H1 (cell line): Measurements from ENCODE around the gene FHAD1. TPM values are rescaled to one million over a fixed set of nuclear protein-coding genes. Genes with fewer than 3 reads are reported as not detected.

Experiments used
- BACH1 ChIP-seq: IDR thresholded peaks from 2 replicates; pipeline ENCODE4 v1.6.1; 2012; ENCODE audit warnings: low read length, improper control_type of control experiment
- CREB1 ChIP-seq: IDR thresholded peaks from 2 replicates; pipeline ENCODE4 v1.6.1; 2012; ENCODE audit warnings: inconsistent platforms
- FOSL1 ChIP-seq: IDR thresholded peaks from 2 replicates; pipeline ENCODE4 v1.6.1; 2011; ENCODE audit warnings: mild to moderate bottlenecking, low read depth, low read length, moderate library complexity; ENCODE audit not compliant: insufficient read depth
- GTF2F1 ChIP-seq: IDR thresholded peaks from 2 replicates; pipeline ENCODE4 v1.6.1; 2012; ENCODE audit warnings: low read depth, low read length, improper control_type of control experiment, borderline replicate concordance
- MAFK ChIP-seq: IDR thresholded peaks from 2 replicates; pipeline ENCODE4 v1.6.1; 2012; ENCODE audit warnings: low read depth, mild to moderate bottlenecking, improper control_type of control experiment, low read length
- NANOG ChIP-seq: IDR thresholded peaks from 2 replicates; pipeline ENCODE4 v1.6.1; 2011; ENCODE audit warnings: low read length, low read depth, mild to moderate bottlenecking, inconsistent platforms; ENCODE audit not compliant: insufficient read depth, poor library complexity, severe bottlenecking
- SP1 ChIP-seq: IDR thresholded peaks from 2 replicates; pipeline ENCODE4 v1.6.1; 2011; ENCODE audit warnings: low read depth, low read length
- TEAD4 ChIP-seq: IDR thresholded peaks from 2 replicates; pipeline ENCODE4 v1.6.1; 2012; ENCODE audit warnings: low read depth, low read length, inconsistent platforms, mixed read lengths
- polyA plus RNA-seq, 7 experiments: library from polyadenylated mRNA; depleted of rRNA in 3 of 7; stranded (reverse) in 5 of 7; unstranded in 2 of 7; fragments of >200 nt in 5 of 7; fragments of 200-250 nt in 2 of 7; gene quantifications; 1 replicate in 5 of 7; 2 replicates in 1 of 7; 4 replicates in 1 of 7; pipeline versions ENCODE4 v1.2.1 to v1.2.3, GENCODE V29; 2011 to 2013; ENCODE audit warnings: missing spikeins in 2 of 7, mixed read lengths in 2 of 7
- total RNA-seq: library from RNA; stranded (reverse); fragmentation: NEBNext Ultra II Directional; extraction: Animal tissue kit (Norgen Biotek cat#: 25700); gene quantifications from 2 replicates; pipeline ENCODE4 v1.2.1, GENCODE V29; 2021
- TF ChIP-seq, protein P1 (sequence below): IDR thresholded peaks from 2 replicates; pipeline ENCODE4 v1.6.1; 2012; ENCODE audit warnings: low read length, inconsistent platforms
- TF ChIP-seq, protein P2 (sequence below): IDR thresholded peaks from 2 replicates; pipeline ENCODE4 v1.6.1; 2012; ENCODE audit warnings: inconsistent platforms

Gene FHAD1
- total and polyA plus RNA-seq, 2 of the 8 experiments (the other 6 are each of a cell fraction or from before 2014, with no cell fraction given), result 0.39 to 0.69 TPM

DNA sequence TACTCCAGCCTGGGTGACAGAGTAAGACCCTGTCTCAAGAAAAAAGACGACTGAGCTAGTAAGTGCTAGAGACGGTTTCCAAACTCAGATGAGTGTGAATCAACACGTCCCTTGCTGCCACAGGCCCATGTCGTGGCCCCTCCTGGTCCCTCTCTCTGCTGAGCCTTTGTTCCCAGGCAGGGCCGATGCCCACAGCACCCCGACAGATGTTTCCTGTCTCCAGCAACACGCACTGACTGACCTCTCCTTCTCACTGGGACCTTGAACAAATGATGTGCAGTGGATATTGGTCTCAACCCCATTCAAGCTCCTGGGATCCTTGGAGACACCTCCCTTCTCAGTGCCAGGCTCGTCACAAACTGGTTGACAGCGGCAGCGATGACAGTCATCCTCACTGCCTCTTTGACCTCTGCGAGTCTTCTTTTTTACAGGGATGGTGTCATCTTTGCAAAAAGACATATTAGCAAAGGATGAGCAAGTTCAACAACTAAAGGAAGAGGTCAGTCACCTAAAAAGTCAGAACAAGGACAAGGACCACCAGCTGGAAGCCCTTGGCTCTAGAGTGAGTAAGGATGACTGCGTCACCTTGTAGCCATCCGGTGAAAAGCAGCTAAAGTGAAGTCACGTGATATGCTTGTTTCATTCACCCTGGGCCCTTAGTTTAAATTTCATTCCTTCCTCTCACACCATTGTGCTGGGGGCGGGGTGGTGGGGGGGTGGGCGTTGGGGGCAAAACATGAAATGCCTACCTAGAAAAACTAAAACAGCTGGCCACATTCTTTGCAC lies 65.8 kb downstream of the FHAD1 start (continued):
- TF ChIP-seq, protein P1, sequence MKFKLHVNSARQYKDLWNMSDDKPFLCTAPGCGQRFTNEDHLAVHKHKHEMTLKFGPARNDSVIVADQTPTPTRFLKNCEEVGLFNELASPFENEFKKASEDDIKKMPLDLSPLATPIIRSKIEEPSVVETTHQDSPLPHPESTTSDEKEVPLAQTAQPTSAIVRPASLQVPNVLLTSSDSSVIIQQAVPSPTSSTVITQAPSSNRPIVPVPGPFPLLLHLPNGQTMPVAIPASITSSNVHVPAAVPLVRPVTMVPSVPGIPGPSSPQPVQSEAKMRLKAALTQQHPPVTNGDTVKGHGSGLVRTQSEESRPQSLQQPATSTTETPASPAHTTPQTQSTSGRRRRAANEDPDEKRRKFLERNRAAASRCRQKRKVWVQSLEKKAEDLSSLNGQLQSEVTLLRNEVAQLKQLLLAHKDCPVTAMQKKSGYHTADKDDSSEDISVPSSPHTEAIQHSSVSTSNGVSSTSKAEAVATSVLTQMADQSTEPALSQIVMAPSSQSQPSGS, result no peak
- TF ChIP-seq CREB1 (no peak), BACH1 (no peak), TEAD4 (no peak), FOSL1 (no peak), MAFK (no peak), SP1 (no peak), NANOG (no peak), GTF2F1 (no peak)
- TF ChIP-seq, protein P2, sequence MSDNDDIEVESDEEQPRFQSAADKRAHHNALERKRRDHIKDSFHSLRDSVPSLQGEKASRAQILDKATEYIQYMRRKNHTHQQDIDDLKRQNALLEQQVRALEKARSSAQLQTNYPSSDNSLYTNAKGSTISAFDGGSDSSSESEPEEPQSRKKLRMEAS, result no peak
- TF ChIP-seq, all 59 proteins: peak for 0
